GM12875 (cell line): ENCODE results near the gene PACRG.

ENCODE experiments used
- H3K4me3 ChIP-seq: one replicate; pipeline ENCODE4 v1.5.1; 2011; ENCODE audit warnings: low read depth, low read length, control low read depth
- CTCF ChIP-seq: IDR thresholded peaks from 2 replicates; pipeline ENCODE4 v1.5.1; 2011; ENCODE audit warnings: low read depth, mild to moderate bottlenecking, control low read depth, inconsistent platforms, low read length, moderate library complexity, borderline replicate concordance; ENCODE audit not compliant: insufficient read depth

PACRG gene

GRCh38 chr6:163164175-163164900 lies 436.6 kb downstream of the PACRG start:
- TF ChIP-seq CTCF = no peak

GRCh38 chr6:163165155-163165910 lies 437.6 kb downstream of the PACRG start:
- TF ChIP-seq CTCF = no peak
- no peak overlapping the region for H3K4me3 ChIP-seq

More at GRCh38 chr6:163164175-163164900, 436.6 kb downstream of the PACRG start:
- no peak overlapping the region for H3K4me3 ChIP-seq

- H3K4me3 ChIP-seq = no peak overlapping the region
- no peak for TF ChIP-seq CTCF
Measured at GRCh38 chr6:163165922-163166321, 438.1 kb downstream of the PACRG start.

- no peak for TF ChIP-seq CTCF
- H3K4me3 ChIP-seq = no peak overlapping the region
Measured at GRCh38 chr6:163166507-163166906, 438.7 kb downstream of the PACRG start.

- TF ChIP-seq CTCF = no peak
- no peak overlapping the region for H3K4me3 ChIP-seq
Measured at GRCh38 chr6:163169521-163169920, 441.7 kb downstream of the PACRG start.

- H3K4me3 ChIP-seq = no peak overlapping the region
- TF ChIP-seq CTCF = peak; percentile 73
Measured at GRCh38 chr6:163170294-163170883, 442.6 kb downstream of the PACRG start.
